MG63 (cell line): ENCODE data around the gene CALML4. TPM values are rescaled to one million over a fixed set of nuclear protein-coding genes. Genes with fewer than 3 reads are reported as not detected.
"Not testable (repeated sequence)": the region's sequence is repeated elsewhere in the genome, so short reads cannot be mapped to it uniquely, and the experiment has no call there.

Experiments
- DNase-seq: peaks from one replicate; pipeline ENCODE4 v3.0.0-alpha.2; 2020
- H3K27me3 ChIP-seq: fragments of 250-450 bp; sonication (Bioruptor Pico); 2 replicates; pipeline ENCODE4 v1.5.1; 2020; ENCODE audit warnings: mild to moderate bottlenecking, moderate library complexity
- H3K36me3 ChIP-seq: fragments of 250-450 bp; sonication (Bioruptor Pico); 2 replicates; pipeline ENCODE4 v1.5.1; 2020; ENCODE audit warnings: mild to moderate bottlenecking, moderate library complexity
- H3K4me3 ChIP-seq: fragments of 250-450 bp; sonication (Bioruptor Pico); 2 replicates; pipeline ENCODE4 v1.5.1; 2020; ENCODE audit warnings: mild to moderate bottlenecking, moderate library complexity
- H3K9me3 ChIP-seq: fragments of 250-450 bp; sonication (Bioruptor Pico); 2 replicates; pipeline ENCODE4 v1.5.1; 2020; ENCODE audit warnings: mild to moderate bottlenecking, moderate library complexity
- total RNA-seq: library from RNA; depleted of rRNA; stranded (reverse); fragments of >200 nt; shearing (Covaris generic); gene quantifications from 2 replicates; pipeline ENCODE4 v1.2.3, GENCODE V29; 2014; ENCODE audit warnings: low replicate concordance

Gene CALML4
- total RNA-seq, 1 experiment from 2014 or later: 0.82 TPM

DNA sequence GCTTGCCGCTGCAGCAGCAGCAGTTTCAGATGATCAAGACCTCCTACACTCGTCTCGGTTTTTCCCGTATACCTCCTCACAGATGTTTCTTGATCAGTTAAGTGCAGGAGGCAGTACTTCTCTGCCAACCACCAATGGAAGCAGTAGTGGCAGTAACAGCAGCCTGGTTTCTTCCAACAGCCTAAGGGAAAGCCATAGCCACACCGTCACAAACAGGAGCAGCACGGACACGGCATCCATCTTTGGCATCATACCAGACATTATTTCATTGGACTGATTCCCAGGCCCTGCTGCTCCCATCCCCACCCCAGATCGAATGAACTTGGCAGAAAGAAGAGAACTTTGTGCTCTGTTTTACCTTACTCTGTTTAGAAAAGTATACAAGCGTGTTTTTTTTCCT, 17.6 kb downstream of the CALML4 start:
- Histone ChIP-seq H3K9me3 (0 out of 2 replicates have a peak, but pooled peaks cover 4% of the 10 kb centered on the region), H3K4me3 (no peak overlapping the region), H3K36me3 (peaks cover 69% of the 10 kb centered on the region), H3K27me3 (no peaks in the 10 kb centered on the region)
- DNase-seq: peak; percentile 40

DNA sequence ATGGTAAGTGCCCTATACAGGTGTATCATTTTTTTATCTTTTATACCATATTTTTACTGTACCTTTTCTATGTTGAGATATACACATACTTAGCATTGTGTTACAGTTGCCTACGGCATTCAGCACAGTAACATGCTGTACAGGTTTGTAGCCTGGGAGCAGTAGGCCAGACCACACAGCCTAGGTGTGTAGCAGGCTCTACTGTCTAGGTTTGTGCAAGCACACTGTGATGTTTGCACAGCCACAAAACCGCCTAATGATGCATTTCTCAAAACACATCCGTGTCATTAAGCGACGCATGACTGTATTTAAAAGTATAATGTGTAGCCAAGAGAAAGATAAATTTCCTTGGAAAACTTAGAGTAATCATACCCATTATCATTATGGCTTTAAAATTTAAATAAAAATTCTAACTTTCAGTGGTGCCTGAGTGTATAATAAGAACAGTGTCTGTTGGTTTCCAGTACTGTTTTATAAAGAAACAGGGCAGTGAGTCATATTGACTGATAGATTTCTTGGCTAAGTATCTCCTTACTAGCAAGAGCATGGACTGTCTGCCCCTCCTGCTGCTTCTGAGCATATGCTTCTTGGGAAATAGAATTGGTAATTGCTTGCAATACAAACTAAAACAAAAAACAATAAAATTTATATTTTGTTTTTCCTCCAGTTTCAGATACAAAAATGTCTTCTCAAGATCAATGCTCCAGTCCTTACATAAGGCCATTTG, 18.3 kb downstream of the CALML4 start:
- peak; percentile 63 for DNase-seq
- Histone ChIP-seq H3K36me3 (peaks cover 64% of the 10 kb centered on the region), H3K9me3 (0 out of 2 replicates have a peak, but pooled peaks cover 4% of the 10 kb centered on the region), H3K4me3 (no peak overlapping the region), H3K27me3 (no peaks in the 10 kb centered on the region)

DNA sequence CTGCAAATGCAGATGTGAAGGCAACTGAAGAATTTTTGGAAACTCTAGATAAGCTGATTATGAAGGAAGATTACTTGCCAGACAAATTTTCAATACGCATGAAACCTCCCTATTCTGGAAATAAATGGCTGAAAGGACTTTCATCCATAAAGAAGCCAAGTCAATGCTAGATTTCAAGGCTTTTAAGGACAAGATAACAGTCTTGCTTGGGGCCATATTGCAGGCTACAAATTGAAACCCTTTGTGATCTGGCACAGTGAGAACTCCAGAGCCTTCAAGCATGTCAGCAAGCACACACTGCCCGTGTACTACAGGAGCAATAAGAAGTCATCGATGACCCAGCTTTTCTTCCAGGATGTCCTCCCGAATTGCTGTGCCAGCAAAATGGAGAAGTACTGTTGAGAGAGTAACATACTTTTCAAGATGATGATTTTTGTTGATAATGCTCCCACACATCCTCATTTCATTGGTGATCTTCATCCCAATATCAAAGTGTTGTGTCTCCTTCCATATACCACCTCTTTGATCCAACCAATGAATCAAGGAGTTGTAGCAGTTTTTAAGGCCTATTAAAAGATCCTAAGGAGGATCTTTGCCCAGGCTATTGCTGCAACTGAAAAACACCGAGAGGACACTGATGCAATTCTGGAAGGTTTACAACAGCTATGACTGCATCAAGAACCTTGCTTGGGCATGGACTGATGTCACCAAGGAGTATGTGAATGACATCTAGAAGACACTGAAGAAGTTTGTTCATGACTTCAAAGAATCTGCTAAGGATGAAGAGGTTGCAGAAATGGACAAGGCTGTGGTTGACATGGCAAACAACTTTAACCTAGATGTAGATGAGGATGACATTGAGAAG, 20.3 kb downstream of the CALML4 start:
- DNase-seq: no peak
- Histone ChIP-seq H3K4me3 (no peak overlapping the region), H3K27me3 (no peaks in the 10 kb centered on the region), H3K36me3 (peaks cover 67% of the 10 kb centered on the region), H3K9me3 (0 out of 2 replicates have a peak, but pooled peaks cover 4% of the 10 kb centered on the region)

DNA sequence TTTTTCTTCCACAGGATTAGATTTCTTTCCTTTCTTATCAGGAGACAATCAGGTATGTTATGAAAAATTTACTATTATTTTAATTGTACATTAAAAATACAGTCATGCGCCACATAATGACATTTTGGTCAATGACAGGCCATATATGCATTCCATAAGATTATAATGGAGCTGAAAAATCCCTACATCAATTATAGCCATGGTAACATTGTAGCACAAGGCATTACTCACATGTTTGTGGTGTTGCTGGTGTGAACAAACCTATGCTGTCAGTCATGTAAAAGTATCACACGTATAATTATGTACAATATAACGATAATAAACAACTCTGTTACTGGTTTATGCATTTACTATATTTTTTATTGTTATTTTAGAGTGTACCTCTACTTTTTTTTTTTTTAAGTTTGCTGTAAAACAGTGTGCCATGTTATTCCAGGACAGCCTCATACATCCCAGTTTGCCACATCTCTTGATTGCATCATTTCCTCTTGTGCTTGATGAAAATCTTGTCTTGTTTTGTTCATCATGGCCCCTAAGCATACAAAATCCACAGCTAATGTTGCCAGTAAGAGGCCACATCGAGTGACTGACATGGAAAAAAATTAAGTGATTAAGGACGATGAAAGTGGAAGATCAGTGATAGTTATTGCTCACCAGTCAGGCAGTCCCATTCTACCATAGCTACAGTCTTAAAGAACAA, 21.4 kb downstream of the CALML4 start:
- Histone ChIP-seq H3K9me3 (0 out of 2 replicates have a peak, but pooled peaks cover 4% of the 10 kb centered on the region), H3K27me3 (no peaks in the 10 kb centered on the region), H3K36me3 (peaks cover 56% of the 10 kb centered on the region), H3K4me3 (no peak overlapping the region)
- no peak for DNase-seq

DNA sequence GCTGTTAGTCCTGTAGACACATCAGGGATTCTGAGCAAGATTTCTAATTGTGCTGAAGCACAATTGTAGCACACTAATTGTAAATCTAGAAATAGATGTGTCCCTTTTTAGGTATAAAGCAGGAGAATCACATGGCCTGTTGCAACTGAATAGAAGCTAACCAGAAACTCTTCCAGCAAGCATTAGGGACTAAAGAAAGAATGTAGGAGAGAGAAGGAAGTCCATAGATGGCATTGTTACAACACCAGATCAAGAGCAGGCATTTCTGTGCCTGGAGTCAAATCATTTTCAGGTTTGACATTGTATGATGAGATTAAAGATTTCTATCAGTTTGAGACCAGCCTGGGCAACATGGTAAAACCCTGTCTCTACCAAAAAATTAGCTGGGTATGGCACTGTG, 27.4 kb downstream of the CALML4 start:
- no peaks in the 10 kb centered on the region for H3K27me3 ChIP-seq
- H3K36me3 ChIP-seq: peaks cover 35% of the 10 kb centered on the region
- H3K4me3 ChIP-seq: no peak overlapping the region
- H3K9me3 ChIP-seq: no peaks in the 10 kb centered on the region
- DNase-seq: no peak

DNA sequence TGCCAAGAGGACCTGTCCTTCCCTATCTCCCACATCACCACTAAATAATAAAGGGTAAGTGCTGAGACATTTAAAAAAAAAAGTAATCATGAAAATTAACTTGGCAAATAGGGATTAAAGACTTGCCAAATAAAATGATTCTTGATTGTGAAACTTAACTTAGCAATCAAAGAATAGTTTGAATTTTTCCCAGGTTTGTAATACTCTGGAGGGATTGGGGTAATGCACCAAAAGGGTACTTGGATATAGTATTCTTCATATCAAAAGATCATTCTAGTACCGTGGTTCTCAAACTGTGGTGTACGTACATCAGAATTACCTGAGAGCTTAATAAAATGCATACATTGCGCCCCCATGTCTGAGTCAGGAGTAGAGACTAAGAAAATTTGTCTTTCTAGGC, 28.5 kb downstream of the CALML4 start:
- DNase-seq: no peak
- no peaks in the 10 kb centered on the region for H3K27me3 ChIP-seq
- H3K9me3 ChIP-seq: no peaks in the 10 kb centered on the region
- no peak overlapping the region for H3K4me3 ChIP-seq
- peaks cover 31% of the 10 kb centered on the region for H3K36me3 ChIP-seq

DNA sequence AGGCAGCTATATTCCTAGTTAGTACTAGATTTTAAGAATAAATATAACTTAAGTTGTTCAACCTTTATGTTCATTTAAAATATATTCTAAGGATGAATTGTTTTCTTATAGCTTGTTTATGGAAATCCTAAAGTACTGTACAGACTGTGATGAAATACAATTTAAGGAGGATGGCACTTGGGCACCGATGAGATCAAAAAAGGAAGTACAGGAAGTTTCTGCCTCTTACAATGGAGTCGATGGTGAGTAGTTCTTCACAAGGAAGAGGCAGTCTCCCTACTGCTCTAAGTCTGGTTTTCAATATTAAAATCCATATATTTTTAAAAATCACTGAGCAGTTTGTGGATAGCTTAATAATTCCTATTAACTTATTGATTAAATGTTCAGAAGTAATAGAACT, 29.6 kb downstream of the CALML4 start:
- DNase-seq: no peak
- H3K36me3 ChIP-seq: peaks cover 22% of the 10 kb centered on the region

DNA sequence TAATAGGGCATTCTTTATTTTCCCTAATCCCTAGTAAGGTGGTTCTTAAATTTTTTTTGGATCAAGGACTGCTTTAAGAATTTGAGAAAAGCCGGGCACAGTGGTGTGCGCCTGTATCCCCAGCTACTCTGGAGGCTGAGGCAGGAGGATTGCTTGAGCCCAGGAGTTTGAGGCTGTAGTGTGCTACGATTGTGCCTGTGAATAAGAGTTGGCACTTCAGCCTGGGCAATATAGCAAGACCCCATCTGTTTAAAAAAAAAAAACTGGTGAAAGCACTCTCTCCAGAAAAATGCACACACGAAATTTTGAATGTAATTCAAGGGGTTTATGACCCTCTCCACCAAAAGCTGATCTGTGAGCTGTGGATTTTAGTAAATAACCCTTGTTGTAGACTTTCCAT, 32.0 kb downstream of the CALML4 start:
- no peak overlapping the region for H3K4me3 ChIP-seq
- no peak for DNase-seq
- peaks cover 31% of the 10 kb centered on the region for H3K36me3 ChIP-seq
- H3K27me3 ChIP-seq: no peaks in the 10 kb centered on the region
- no peaks in the 10 kb centered on the region for H3K9me3 ChIP-seq

More for the DNA sequence above, 29.6 kb downstream of the CALML4 start:
- no peaks in the 10 kb centered on the region for H3K27me3 ChIP-seq
- H3K9me3 ChIP-seq: no peaks in the 10 kb centered on the region
- no peak overlapping the region for H3K4me3 ChIP-seq

DNA sequence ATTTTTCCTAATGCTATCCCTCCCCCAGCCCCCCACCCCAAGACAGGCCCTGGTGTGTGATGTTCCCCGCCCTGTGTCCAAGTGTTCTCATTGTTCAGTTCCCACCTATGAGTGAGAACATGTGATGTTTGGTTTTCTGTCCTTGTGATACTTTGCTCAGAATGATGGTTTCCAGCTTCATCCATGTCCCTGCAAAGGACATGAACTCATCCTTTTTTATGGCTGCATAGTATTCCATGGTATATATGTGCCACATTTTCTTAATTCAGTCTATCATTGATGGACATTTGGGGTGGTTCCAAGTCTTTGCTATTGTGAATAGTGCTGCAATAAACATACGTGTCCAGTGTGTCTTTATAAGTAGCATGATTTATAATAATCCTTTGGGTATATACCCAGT, 33.1 kb downstream of the CALML4 start:
- DNase-seq, H3K4me3 ChIP-seq, H3K9me3 ChIP-seq, H3K27me3 ChIP-seq: not testable (repeated sequence)
- peaks cover 29% of the 10 kb centered on the region for H3K36me3 ChIP-seq

DNA sequence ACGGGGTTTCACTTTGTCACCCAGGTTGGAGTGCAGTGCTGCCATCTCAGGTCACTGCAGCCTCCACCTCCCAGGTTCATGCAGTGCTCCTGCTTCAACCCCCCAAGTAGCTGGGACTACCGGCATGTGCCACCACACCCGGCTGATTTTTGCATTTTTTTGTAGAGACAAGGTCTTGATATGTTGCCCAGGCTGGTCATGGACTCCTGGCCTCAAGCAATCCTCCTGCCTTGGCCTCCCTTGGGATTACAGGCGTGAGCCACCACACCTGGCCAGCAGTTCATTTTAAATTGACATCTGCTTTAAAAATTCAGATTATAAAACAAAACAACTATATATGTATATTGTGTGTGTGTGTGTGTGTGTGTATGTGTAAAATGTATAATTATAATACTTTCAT, 38.3 kb downstream of the CALML4 start:
- Histone ChIP-seq H3K27me3 (no peaks in the 10 kb centered on the region), H3K4me3 (no peak overlapping the region), H3K36me3 (peaks cover 19% of the 10 kb centered on the region), H3K9me3 (no peaks in the 10 kb centered on the region)
- DNase-seq: no peak

DNA sequence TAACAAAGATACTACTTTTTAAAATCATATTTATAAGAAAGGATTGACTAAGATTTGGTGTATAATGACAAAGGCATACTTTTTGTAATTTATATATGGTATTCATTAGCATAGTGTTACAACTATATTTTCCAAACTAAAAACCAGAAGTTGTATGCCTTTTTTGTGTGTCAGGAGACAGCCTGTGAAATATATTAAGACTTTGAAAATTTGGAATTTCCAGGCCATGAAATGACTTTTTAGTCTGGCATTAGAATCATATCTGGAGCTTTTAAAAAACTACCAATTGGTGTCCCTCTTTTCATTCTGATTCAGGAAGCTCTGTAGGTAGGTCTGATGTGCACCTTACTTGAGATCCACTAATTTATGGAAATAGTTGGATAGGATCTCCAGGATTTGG, 41.9 kb downstream of the CALML4 start:
- H3K36me3 ChIP-seq: peaks cover 30% of the 10 kb centered on the region
- H3K4me3 ChIP-seq: no peak overlapping the region
- no peaks in the 10 kb centered on the region for H3K27me3 ChIP-seq
- DNase-seq: no peak
- H3K9me3 ChIP-seq: no peaks in the 10 kb centered on the region

DNA sequence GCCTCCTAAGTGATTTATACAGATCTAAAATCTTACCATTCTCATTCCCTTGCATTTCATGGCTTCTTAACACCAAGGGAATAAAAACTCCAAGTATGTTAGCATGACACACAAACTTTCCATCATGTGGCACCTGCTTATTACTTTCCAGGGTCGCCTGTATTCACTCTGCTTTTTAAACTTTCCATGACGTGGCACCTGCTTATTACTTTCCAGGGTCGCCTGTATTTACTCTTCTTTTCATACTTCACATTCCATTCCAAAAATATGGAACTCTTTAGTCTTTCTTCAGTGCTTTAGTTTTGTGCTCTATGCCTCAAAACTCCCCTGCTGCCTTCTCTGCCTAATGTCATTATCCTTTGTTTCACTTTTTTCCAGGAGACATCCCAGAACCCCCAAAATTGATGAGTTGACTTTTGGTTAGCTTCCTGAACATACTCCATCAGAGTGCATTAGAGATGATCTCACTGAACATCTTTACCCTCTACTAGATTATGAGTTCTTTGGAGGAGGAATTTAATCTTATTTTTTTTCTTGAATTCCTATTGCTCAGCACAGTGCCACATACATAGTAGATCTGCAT, 47.0 kb downstream of the CALML4 start:
- DNase-seq: no peak
- no peak overlapping the region for H3K4me3 ChIP-seq
- no peaks in the 10 kb centered on the region for H3K27me3 ChIP-seq
- H3K9me3 ChIP-seq: no peaks in the 10 kb centered on the region
- peaks cover 25% of the 10 kb centered on the region for H3K36me3 ChIP-seq

DNA sequence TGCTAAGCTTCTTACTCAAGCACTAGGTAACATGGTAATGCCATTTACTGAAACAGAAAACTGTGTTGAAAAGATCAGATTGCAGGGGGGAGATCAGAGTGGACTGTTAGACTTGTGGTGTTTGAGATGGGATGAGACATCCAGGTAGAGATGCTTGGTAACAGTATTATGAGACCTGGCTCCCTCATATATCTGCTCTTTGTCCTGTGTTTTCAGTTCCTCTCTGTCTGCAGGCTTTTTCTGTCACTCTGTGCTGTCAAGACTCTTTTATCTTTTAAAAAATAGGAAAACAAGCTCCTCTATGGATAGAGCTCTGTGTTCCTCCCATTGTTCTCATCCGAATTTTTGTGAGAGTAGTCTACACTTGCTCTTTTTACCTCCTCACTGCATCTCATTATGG, 48.1 kb downstream of the CALML4 start:
- Histone ChIP-seq H3K36me3 (peaks cover 25% of the 10 kb centered on the region), H3K27me3 (no peaks in the 10 kb centered on the region), H3K4me3 (no peak overlapping the region), H3K9me3 (no peaks in the 10 kb centered on the region)
- DNase-seq: no peak

DNA sequence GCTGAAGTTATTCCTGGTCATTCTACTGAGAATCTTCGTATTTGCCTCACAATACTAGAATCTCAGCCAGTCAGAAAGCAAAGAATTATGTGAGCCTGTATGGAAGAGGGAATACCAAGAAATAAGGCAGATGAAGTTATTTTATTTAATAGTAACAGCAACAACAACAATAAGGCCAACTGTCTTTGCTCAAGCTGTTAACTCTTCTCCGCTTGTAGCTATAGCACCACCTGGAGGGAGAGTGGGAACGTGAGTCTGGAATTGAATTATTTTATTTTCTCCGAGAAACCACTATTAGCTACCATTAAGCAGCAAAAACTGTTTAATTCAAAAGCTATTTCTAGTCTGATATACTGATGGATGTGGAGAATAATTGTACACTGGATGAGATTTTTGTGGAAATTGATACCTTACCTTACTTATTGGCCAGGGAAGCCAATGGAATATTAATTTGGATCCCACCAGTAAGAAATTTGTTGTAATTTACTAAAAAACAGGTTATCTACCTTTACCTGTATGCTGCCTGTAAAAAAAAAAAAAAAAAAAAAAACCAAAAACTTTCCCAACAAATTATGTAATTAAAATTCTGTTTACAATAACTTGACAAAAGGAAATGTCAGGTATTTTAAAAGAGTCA, 50.1 kb downstream of the CALML4 start:
- Histone ChIP-seq H3K36me3 (peaks cover 15% of the 10 kb centered on the region), H3K27me3 (no peaks in the 10 kb centered on the region), H3K9me3 (no peaks in the 10 kb centered on the region), H3K4me3 (no peak overlapping the region)
- peak; percentile 4 for DNase-seq

DNA sequence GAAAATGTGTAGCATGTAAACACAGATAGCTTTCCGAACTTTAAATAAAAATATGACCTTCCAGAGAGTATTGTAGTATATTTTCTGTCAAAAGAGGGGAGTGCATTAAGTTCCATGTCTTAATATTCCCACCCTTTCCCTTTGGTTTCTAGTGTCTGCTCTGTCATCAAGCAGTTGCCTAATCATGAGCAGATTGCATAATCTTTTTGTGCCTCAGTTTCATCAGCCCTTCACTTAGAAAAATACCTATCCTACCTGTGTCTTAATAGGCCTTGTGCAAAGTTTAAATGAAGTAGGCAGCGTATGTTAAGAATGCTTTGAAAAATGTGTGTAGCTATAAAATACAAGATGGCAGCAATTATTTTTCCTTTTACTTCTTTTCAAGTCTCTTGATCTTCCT, 52.8 kb downstream of the CALML4 start:
- H3K27me3 ChIP-seq: no peaks in the 10 kb centered on the region
- DNase-seq: no peak
- H3K9me3 ChIP-seq: no peaks in the 10 kb centered on the region
- no peak overlapping the region for H3K4me3 ChIP-seq
- H3K36me3 ChIP-seq: peaks cover 7% of the 10 kb centered on the region

DNA sequence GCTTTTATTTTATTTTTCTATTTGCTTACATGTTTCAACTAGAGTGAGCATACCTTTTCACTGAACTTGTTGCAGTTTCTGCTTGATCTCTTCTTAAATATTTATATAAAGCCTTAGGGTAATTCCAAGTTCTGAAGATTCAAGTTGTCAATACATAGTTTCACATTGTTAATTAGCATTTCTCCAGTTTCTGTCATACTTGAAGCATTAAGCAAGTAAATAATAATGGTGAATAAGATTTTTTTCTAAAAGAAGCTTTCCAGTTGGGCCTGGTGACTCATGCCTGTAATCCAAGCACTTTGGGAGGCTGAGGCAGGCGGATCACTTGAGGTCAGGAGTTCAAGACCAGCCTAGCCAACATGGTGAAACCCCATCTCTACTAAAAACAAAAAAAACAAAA, 53.9 kb downstream of the CALML4 start:
- Histone ChIP-seq H3K9me3 (no peaks in the 10 kb centered on the region), H3K27me3 (no peaks in the 10 kb centered on the region), H3K4me3 (no peak overlapping the region), H3K36me3 (peaks cover 13% of the 10 kb centered on the region)
- DNase-seq: peak; percentile 35
